ENCODE data around the gene ABHD6.
"Not testable (repeated sequence)": the region's sequence is repeated elsewhere in the genome, so short reads cannot be mapped to it uniquely, and the experiment has no call there.

Gene ABHD6

GRCh38 chr3:58285334-58285733 is 47.7 kb downstream of the ABHD6 start:
- DNase-seq (ENCODE audit: extremely low spot score), result no peak
- ChIA-PET POLR2A (no interaction called here), CTCF (interaction anchor here (1.0 kb wide), 1 partner anchor 21 kb away, joined by 4 read pairs; the partner anchor contains the start of gene HTD2)
- no peak for TF ChIP-seq SUZ12 (IDR thresholded peaks at IDR 0.05)
- no peak for TF ChIP-seq FOXA1 (IDR thresholded peaks at IDR 0.05)
- no peak for TF ChIP-seq SP1 (IDR thresholded peaks at IDR 0.05)
- no peak for TF ChIP-seq ARNT (IDR thresholded peaks at IDR 0.05)
- no peak for TF ChIP-seq PKNOX1 (IDR thresholded peaks at IDR 0.05)
- TF ChIP-seq LEF1 (IDR thresholded peaks at IDR 0.05; ENCODE audit: borderline replicate concordance), result no peak
- no peak for TF ChIP-seq NFRKB (IDR thresholded peaks at IDR 0.05)
- TF ChIP-seq FOXM1 (IDR thresholded peaks at IDR 0.05; ENCODE audit: borderline replicate concordance), result no peak
- TF ChIP-seq ELF4 (IDR thresholded peaks at IDR 0.05), result no peak
- no peak for TF ChIP-seq TARDBP (IDR thresholded peaks at IDR 0.05)

- POLR2A ChIA-PET, result no interaction called here
- no peak for TF ChIP-seq FOXA1 (IDR thresholded peaks at IDR 0.05)
- TF ChIP-seq TARDBP (IDR thresholded peaks at IDR 0.05), result no peak
- TF ChIP-seq SUZ12 (IDR thresholded peaks at IDR 0.05), result no peak
- TF ChIP-seq BHLHE40 (IDR thresholded peaks at IDR 0.05; ENCODE audit: borderline replicate concordance), result no peak
- TF ChIP-seq ELF4 (IDR thresholded peaks at IDR 0.05), result no peak
- no peak for TF ChIP-seq HDGF (IDR thresholded peaks at IDR 0.05; ENCODE audit: borderline replicate concordance)
- no peak for TF ChIP-seq LEF1 (IDR thresholded peaks at IDR 0.05; ENCODE audit: borderline replicate concordance)
- TF ChIP-seq FOXK2 (IDR thresholded peaks at IDR 0.05), result no peak
- TF ChIP-seq CTBP1 (IDR thresholded peaks at IDR 0.05; ENCODE audit: borderline replicate concordance), result no peak
- TF ChIP-seq NFRKB (IDR thresholded peaks at IDR 0.05), result no peak
- no peak for DNase-seq (ENCODE audit: extremely low spot score)
- CTCF ChIA-PET, result no interaction called here
Observed at GRCh38 chr3:58287354-58287753, 49.8 kb downstream of the ABHD6 start.

- POLR2A ChIA-PET, result no interaction called here
- TF ChIP-seq FOXM1 (IDR thresholded peaks at IDR 0.05; ENCODE audit: borderline replicate concordance) (no peak), BHLHE40 (IDR thresholded peaks at IDR 0.05; ENCODE audit: borderline replicate concordance) (no peak), ELF4 (IDR thresholded peaks at IDR 0.05) (no peak), SUZ12 (IDR thresholded peaks at IDR 0.05) (no peak), ZNF384 (IDR thresholded peaks at IDR 0.05) (no peak), HDGF (IDR thresholded peaks at IDR 0.05; ENCODE audit: borderline replicate concordance) (no peak), FOXA1 (IDR thresholded peaks at IDR 0.05) (no peak), NFRKB (IDR thresholded peaks at IDR 0.05) (no peak), SP1 (IDR thresholded peaks at IDR 0.05) (no peak), L3MBTL2 (conservative IDR thresholded peaks at IDR 0.05) (no peak)
- peak; percentile 31 for DNase-seq (ENCODE audit: extremely low spot score)
- CTCF ChIA-PET, result interaction anchor here (0.6 kb wide), 1 partner anchor 243 kb away, joined by 8 read pairs; no protein-coding TSS in a partner anchor
Observed at GRCh38 chr3:58288011-58288728, 50.6 kb downstream of the ABHD6 start.

GRCh38 chr3:58288964-58289613 is 51.5 kb downstream of the ABHD6 start:
- POLR2A ChIA-PET; DNase-seq (ENCODE audit: extremely low spot score): not testable (repeated sequence)
- CTCF ChIA-PET, result interaction anchor here (0.6 kb wide), 1 partner anchor 242 kb away, joined by 8 read pairs; no protein-coding TSS in a partner anchor

- DNase-seq (ENCODE audit: extremely low spot score); POLR2A ChIA-PET; CTCF ChIA-PET: not testable (repeated sequence)
Observed at GRCh38 chr3:58290446-58290845, 52.9 kb downstream of the ABHD6 start.

- TF ChIP-seq HDGF (IDR thresholded peaks at IDR 0.05; ENCODE audit: borderline replicate concordance) (no peak), TARDBP (IDR thresholded peaks at IDR 0.05) (no peak), CTBP1 (IDR thresholded peaks at IDR 0.05; ENCODE audit: borderline replicate concordance) (no peak), FOXK2 (IDR thresholded peaks at IDR 0.05) (no peak), FOXM1 (IDR thresholded peaks at IDR 0.05; ENCODE audit: borderline replicate concordance) (no peak)
- no peak for DNase-seq (ENCODE audit: extremely low spot score)
- ChIA-PET POLR2A (interaction anchor here (1.8 kb wide), 1 partner anchor 15 kb away, joined by 8 read pairs; the partner anchor contains the start of genes HTD2 and RPP14), CTCF (interaction anchor here (0.7 kb wide), 1 partner anchor 9 kb away, joined by 3 read pairs; no protein-coding TSS in a partner anchor)
Observed at GRCh38 chr3:58291671-58292338, 54.2 kb downstream of the ABHD6 start.

- no peak for DNase-seq (ENCODE audit: extremely low spot score)
- TF ChIP-seq ARNT (IDR thresholded peaks at IDR 0.05) (no peak), SUZ12 (IDR thresholded peaks at IDR 0.05) (no peak), FOXM1 (IDR thresholded peaks at IDR 0.05; ENCODE audit: borderline replicate concordance) (no peak), BHLHE40 (IDR thresholded peaks at IDR 0.05; ENCODE audit: borderline replicate concordance) (no peak), CTBP1 (IDR thresholded peaks at IDR 0.05; ENCODE audit: borderline replicate concordance) (no peak), SP1 (IDR thresholded peaks at IDR 0.05) (no peak), L3MBTL2 (conservative IDR thresholded peaks at IDR 0.05) (no peak), HDGF (IDR thresholded peaks at IDR 0.05; ENCODE audit: borderline replicate concordance) (no peak), FOXA1 (IDR thresholded peaks at IDR 0.05) (no peak), FOXK2 (IDR thresholded peaks at IDR 0.05) (no peak), NFRKB (IDR thresholded peaks at IDR 0.05) (no peak)
- CTCF ChIA-PET, result no interaction called here
- POLR2A ChIA-PET, result interaction anchor here (1.8 kb wide), 1 partner anchor 14 kb away, joined by 8 read pairs; the partner anchor contains the start of genes HTD2 and RPP14
Observed at GRCh38 chr3:58292866-58293265, 55.3 kb downstream of the ABHD6 start.
